ENCODE results near the gene ST13. TPM values are rescaled to one million over a fixed set of nuclear protein-coding genes. Genes with fewer than 3 reads are reported as not detected.

Gene ST13
- total and polyA plus RNA-seq, 7 donors = 166 to 456 (median 294) TPM

- intact Hi-C loops (cut with DNase I) = no loop called here
- Histone ChIP-seq H3K27me3 (ENCODE audit: insufficient read depth in 3 of 3, low read length in 2 of 3) (no peaks in the 10 kb centered on the region), H3K9me3 (no peaks in the 10 kb centered on the region), H3K36me3 (ENCODE audit: insufficient read depth in 1 of 2, low read depth in 1 of 2) (peaks cover 0 to 19% of the 10 kb centered on the region in 2 donors), H3K27ac (no peak within 1 kb of the TSS), H3K4me1 (peaks cover 18% of the 10 kb centered on the region), H3K4me3 (no peak within 1 kb of the TSS)
- no peak for TF ChIP-seq CTCF (IDR thresholded peaks at IDR 0.05)
- ATAC-seq = no peak
- no peak for DNase-seq
- 88 to 94% (median 90%) methylated on average over 3 of the region's 3 CpGs for WGBS, 3 donors
These were observed 5.6 kb upstream of the ST13 start, which contains the start of gene DNAJB7 for GRCh38 chr22:40862013-40862412. DNAJB7 (minus strand) TSS chr22:40862113; CDS start chr22:40861994, 119 bp downstream.

- Histone ChIP-seq H3K9me3 (no peaks in the 10 kb centered on the region), H3K27me3 (ENCODE audit: insufficient read depth in 3 of 3, low read length in 2 of 3) (no peaks in the 10 kb centered on the region), H3K4me1 (peaks cover 48% of the 10 kb centered on the region), H3K27ac (peak overlapping the region; percentile 98), H3K4me3 (peak overlapping the region; percentile 96), H3K36me3 (ENCODE audit: insufficient read depth in 1 of 2, low read depth in 1 of 2) (peaks cover 0 to 19% of the 10 kb centered on the region in 2 donors)
- 3 to 4% (median 3%) methylated on average over 18 of the region's 18 CpGs for WGBS, 3 donors
- no peak for DNase-seq
- intact Hi-C loops (cut with DNase I) = loop anchor here in 1 of 2 donors (2.0 kb wide), 1 partner anchor 39 kb away; the partner anchor contains the start of gene SLC25A17
- no peak for ATAC-seq
- TF ChIP-seq CTCF (IDR thresholded peaks at IDR 0.05) = no peak
These were observed 943 bp upstream of the ST13 start for GRCh38 chr22:40857309-40857855.

- peaks cover 0 to 12% of the 10 kb centered on the region in 2 donors for H3K36me3 ChIP-seq (ENCODE audit: insufficient read depth in 1 of 2, low read depth in 1 of 2)
- ATAC-seq (peak; percentile 27 to 42 (median 32)), DNase-seq (peak in 1 of 2 donors; percentile 77)
- H3K27ac ChIP-seq = peak overlapping the region; percentile 98
- 0 to 1% (median 1%) methylated on average over 27 to 29 of the region's 29 CpGs for WGBS, 3 donors
- H3K4me3 ChIP-seq = peak overlapping the region; percentile 96
- peaks cover 61% of the 10 kb centered on the region for H3K4me1 ChIP-seq
- TF ChIP-seq CTCF (IDR thresholded peaks at IDR 0.05) = no peak
- no peaks in the 10 kb centered on the region for H3K27me3 ChIP-seq (ENCODE audit: insufficient read depth in 3 of 3, low read length in 2 of 3)
- H3K9me3 ChIP-seq = no peaks in the 10 kb centered on the region
- intact Hi-C loops (cut with DNase I) = loop anchor here in 1 of 2 donors (2.0 kb wide), 1 partner anchor 37 kb away; the partner anchor contains the start of gene SLC25A17
These were observed 393 bp downstream of the ST13 start for GRCh38 chr22:40855979-40856512.

GRCh38 chr22:40855071-40855978, 1.1 kb downstream of the ST13 start:
- Histone ChIP-seq H3K36me3 (ENCODE audit: insufficient read depth in 1 of 2, low read depth in 1 of 2) (peaks cover 0 to 10% of the 10 kb centered on the region in 2 donors), H3K9me3 (no peaks in the 10 kb centered on the region), H3K4me1 (peaks cover 68% of the 10 kb centered on the region), H3K27me3 (ENCODE audit: insufficient read depth in 3 of 3, low read length in 2 of 3) (no peaks in the 10 kb centered on the region), H3K27ac (peak overlapping the region; percentile 98), H3K4me3 (peak overlapping the region; percentile 96)
- ATAC-seq (no peak), DNase-seq (peak; percentile 14 to 53)
- no peak for TF ChIP-seq CTCF (IDR thresholded peaks at IDR 0.05)
- 25 to 32% (median 29%) methylated on average over 20 of the region's 20 CpGs for WGBS, 3 donors
- intact Hi-C loops (cut with DNase I) = no loop called here

Measured in psoas muscle (tissue), 8 donors.